Natural killer cell (primary cell): ENCODE measurements around the gene ATP11A. TPM values are rescaled to one million over a fixed set of nuclear protein-coding genes. Genes with fewer than 3 reads are reported as not detected.

Source experiments
- ATAC-seq, 3 donors: fragments of 150-1000 bp in 2 of 3; fragments of 200-7000 bp in 1 of 3; cut with Tn5 transposase; 1 replicate in 1 of 3; 2 replicates in 2 of 3; pipeline ENCODE4 v1.10.0; 2021; ENCODE audit warnings: mild to moderate bottlenecking in 2 of 3, moderate library complexity in 2 of 3
- DNase-seq, 2 donors: peaks; one replicate each; pipeline versions ENCODE4 v3.0.0 to v3.0.0-alpha.2; 2013 to 2021; ENCODE audit warnings: mixed read lengths in 1 of 2
- H3K27ac ChIP-seq: one replicate; pipeline ENCODE4 v1.5.1; 2013; ENCODE audit warnings: mild to moderate bottlenecking, low read length
- H3K27me3 ChIP-seq: one replicate; pipeline ENCODE4 v1.6.1; 2013; ENCODE audit warnings: low read length; ENCODE audit not compliant: control insufficient read depth, insufficient read depth
- H3K36me3 ChIP-seq: one replicate; pipeline ENCODE4 v1.6.1; 2013; ENCODE audit warnings: low read length; ENCODE audit not compliant: control insufficient read depth, insufficient read depth
- H3K4me1 ChIP-seq: one replicate; pipeline ENCODE4 v1.6.1; 2013; ENCODE audit warnings: low read length; ENCODE audit not compliant: control insufficient read depth, insufficient read depth
- H3K4me3 ChIP-seq: one replicate; pipeline ENCODE4 v1.5.1; 2013; ENCODE audit warnings: low read length
- H3K9me3 ChIP-seq: one replicate; pipeline ENCODE4 v1.6.1; 2013; ENCODE audit warnings: low read length; ENCODE audit not compliant: control insufficient read depth, insufficient read depth
- H3K27ac Mint-ChIP-seq, 2 donors: one replicate each; pipeline ENCODE4 v1.8.0; 2022; ENCODE audit warnings: mild to moderate bottlenecking in 2 of 2, mixed read lengths in 2 of 2, moderate library complexity in 1 of 2
- H3K27me3 Mint-ChIP-seq, 2 donors: one replicate each; pipeline ENCODE4 v1.8.0; 2022; ENCODE audit warnings: low read depth in 2 of 2, mixed read lengths in 2 of 2
- H3K36me3 Mint-ChIP-seq: one replicate; pipeline ENCODE4 v1.8.0; 2022; ENCODE audit warnings: mixed read lengths
- H3K4me1 Mint-ChIP-seq, 2 donors: one replicate each; pipeline ENCODE4 v1.8.0; 2022; ENCODE audit warnings: mixed read lengths in 2 of 2
- H3K4me3 Mint-ChIP-seq: one replicate; pipeline ENCODE4 v1.8.0; 2022; ENCODE audit warnings: mild to moderate bottlenecking, moderate library complexity, mixed read lengths
- H3K9me3 Mint-ChIP-seq, 2 donors: one replicate each; pipeline ENCODE4 v1.8.0; 2022; ENCODE audit warnings: mixed read lengths in 2 of 2
- WGBS: methylation state at CpG from one replicate; pipeline ENCODE4 v1.1.7; 2013; ENCODE audit warnings: missing lambda C conversion rate; ENCODE audit not compliant: insufficient coverage; 5-methylcytosine and 5-hydroxymethylcytosine counted together
- intact Hi-C: fragments of 100-400 bp; cut with micrococcal nuclease; formaldehyde crosslinking; loops from one replicate; pipeline ENCODE4 v1.14.2; 2022
- total RNA-seq, 4 donors: library from RNA; stranded (reverse); fragments of 120-200 nt in 1 of 4; gene quantifications; one replicate each; pipeline versions ENCODE4 v1.2.3 to v1.2.4, GENCODE V29; 2013 to 2022
- TF ChIP-seq, protein P1 (sequence below): fragments of 200-600 bp; IDR thresholded peaks from one replicate; pipeline ENCODE4 v1.8.0; 2022; ENCODE audit warnings: antibody characterized with exemption

Gene ATP11A
- total RNA-seq, 3 donors from 2014 or later (not counting 1 experiment from before 2014, with no cell fraction given) = 47.1 to 68.6 (median 50.7) TPM

DNA sequence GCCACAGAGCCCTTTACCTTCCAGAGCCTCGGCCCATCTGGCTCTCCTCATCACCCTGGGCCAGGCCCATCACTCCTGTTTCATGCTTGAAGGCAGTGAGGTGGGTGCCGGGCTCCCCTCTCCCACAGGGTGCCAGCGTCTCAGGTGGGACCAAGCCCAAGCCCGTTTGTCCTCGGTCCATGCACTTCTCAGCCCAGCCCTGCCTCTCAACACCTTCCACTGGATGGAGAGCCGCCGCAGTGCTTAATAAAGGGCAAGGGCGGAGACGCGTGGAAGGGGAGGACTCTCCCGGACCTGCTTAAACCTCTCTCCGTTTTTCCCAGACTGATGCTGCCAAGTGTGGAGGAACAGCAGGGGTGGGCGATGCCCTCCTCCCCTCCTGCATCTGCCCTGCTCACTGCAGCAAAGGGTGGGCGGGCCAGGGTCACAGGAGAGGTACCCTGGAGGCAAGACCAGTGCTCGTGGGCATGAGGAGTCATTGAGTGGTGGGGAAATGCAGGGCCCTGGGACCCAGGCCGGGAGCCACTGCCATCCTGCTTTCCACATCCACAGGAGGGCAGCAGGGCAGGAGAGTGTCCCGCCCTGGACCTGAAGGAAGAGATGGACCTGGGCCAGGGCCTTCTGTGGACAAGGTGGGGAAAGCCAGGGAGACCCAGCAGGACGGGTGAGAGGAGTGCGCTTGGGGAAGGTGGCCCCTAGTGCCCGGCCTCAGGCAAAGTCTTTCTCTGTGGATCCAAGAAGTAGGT lies 9.7 kb upstream of the ATP11A start:
- H3K36me3 Mint-ChIP-seq = no peaks in the 10 kb centered on the region
- WGBS = 92% methylated on average over 20 of the region's 20 CpGs
- ATAC-seq (no peak), DNase-seq (no peak)
- H3K27me3 Mint-ChIP-seq = peaks cover 8 to 10% of the 10 kb centered on the region in 2 donors
- H3K27ac Mint-ChIP-seq = no peak overlapping the region
- intact Hi-C loops = no loop called here
- TF ChIP-seq, protein P1, sequence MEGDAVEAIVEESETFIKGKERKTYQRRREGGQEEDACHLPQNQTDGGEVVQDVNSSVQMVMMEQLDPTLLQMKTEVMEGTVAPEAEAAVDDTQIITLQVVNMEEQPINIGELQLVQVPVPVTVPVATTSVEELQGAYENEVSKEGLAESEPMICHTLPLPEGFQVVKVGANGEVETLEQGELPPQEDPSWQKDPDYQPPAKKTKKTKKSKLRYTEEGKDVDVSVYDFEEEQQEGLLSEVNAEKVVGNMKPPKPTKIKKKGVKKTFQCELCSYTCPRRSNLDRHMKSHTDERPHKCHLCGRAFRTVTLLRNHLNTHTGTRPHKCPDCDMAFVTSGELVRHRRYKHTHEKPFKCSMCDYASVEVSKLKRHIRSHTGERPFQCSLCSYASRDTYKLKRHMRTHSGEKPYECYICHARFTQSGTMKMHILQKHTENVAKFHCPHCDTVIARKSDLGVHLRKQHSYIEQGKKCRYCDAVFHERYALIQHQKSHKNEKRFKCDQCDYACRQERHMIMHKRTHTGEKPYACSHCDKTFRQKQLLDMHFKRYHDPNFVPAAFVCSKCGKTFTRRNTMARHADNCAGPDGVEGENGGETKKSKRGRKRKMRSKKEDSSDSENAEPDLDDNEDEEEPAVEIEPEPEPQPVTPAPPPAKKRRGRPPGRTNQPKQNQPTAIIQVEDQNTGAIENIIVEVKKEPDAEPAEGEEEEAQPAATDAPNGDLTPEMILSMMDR = no peak
- H3K27ac ChIP-seq = no peak overlapping the region
- no peak overlapping the region for H3K4me3 Mint-ChIP-seq
- H3K27me3 ChIP-seq = no peaks in the 10 kb centered on the region
- no peaks in the 10 kb centered on the region for H3K9me3 ChIP-seq
- H3K4me1 Mint-ChIP-seq = no peaks in the 10 kb centered on the region
- H3K4me3 ChIP-seq = no peak overlapping the region
- H3K9me3 Mint-ChIP-seq = no peaks in the 10 kb centered on the region
- H3K36me3 ChIP-seq = no peaks in the 10 kb centered on the region
- no peaks in the 10 kb centered on the region for H3K4me1 ChIP-seq

- intact Hi-C loops = no loop called here
- ATAC-seq = no peak
- no peak overlapping the region for H3K27ac Mint-ChIP-seq
Measured at GRCh38 chr13:112680741-112681360, 9.0 kb upstream of the ATP11A start.

GRCh38 chr13:112683581-112683980 lies 6.3 kb upstream of the ATP11A start:
- Mint-ChIP-seq H3K9me3 (no peaks in the 10 kb centered on the region), H3K27me3 (no peaks in the 10 kb centered on the region), H3K4me1 (peaks cover 10 to 13% of the 10 kb centered on the region in 2 donors), H3K27ac (no peak overlapping the region), H3K4me3 (no peak overlapping the region), H3K36me3 (no peaks in the 10 kb centered on the region)
- TF ChIP-seq, protein P1 = no peak
- no peak overlapping the region for H3K4me3 ChIP-seq
- no peak overlapping the region for H3K27ac ChIP-seq
- H3K4me1 ChIP-seq = peaks cover 5% of the 10 kb centered on the region
- no peaks in the 10 kb centered on the region for H3K9me3 ChIP-seq
- intact Hi-C loops = no loop called here
- ATAC-seq (no peak), DNase-seq (no peak)
- 92% methylated on average over 10 of the region's 10 CpGs for WGBS
- H3K36me3 ChIP-seq = no peaks in the 10 kb centered on the region
- no peaks in the 10 kb centered on the region for H3K27me3 ChIP-seq

More at GRCh38 chr13:112680741-112681360, 9.0 kb upstream of the ATP11A start:
- H3K4me1 ChIP-seq = no peaks in the 10 kb centered on the region
- Mint-ChIP-seq H3K4me1 (no peaks in the 10 kb centered on the region), H3K36me3 (no peaks in the 10 kb centered on the region), H3K27me3 (peaks cover 7 to 8% of the 10 kb centered on the region in 2 donors), H3K9me3 (no peaks in the 10 kb centered on the region), H3K4me3 (no peak overlapping the region)
- no peaks in the 10 kb centered on the region for H3K36me3 ChIP-seq
- H3K4me3 ChIP-seq = no peak overlapping the region
- no peaks in the 10 kb centered on the region for H3K27me3 ChIP-seq
- WGBS = 91% methylated on average over 17 of the region's 17 CpGs
- DNase-seq = no peak
- TF ChIP-seq, protein P1 = no peak
- no peaks in the 10 kb centered on the region for H3K9me3 ChIP-seq
- H3K27ac ChIP-seq = no peak overlapping the region
